Measurements from ENCODE around the gene C1R.

The C1R gene

DNA sequence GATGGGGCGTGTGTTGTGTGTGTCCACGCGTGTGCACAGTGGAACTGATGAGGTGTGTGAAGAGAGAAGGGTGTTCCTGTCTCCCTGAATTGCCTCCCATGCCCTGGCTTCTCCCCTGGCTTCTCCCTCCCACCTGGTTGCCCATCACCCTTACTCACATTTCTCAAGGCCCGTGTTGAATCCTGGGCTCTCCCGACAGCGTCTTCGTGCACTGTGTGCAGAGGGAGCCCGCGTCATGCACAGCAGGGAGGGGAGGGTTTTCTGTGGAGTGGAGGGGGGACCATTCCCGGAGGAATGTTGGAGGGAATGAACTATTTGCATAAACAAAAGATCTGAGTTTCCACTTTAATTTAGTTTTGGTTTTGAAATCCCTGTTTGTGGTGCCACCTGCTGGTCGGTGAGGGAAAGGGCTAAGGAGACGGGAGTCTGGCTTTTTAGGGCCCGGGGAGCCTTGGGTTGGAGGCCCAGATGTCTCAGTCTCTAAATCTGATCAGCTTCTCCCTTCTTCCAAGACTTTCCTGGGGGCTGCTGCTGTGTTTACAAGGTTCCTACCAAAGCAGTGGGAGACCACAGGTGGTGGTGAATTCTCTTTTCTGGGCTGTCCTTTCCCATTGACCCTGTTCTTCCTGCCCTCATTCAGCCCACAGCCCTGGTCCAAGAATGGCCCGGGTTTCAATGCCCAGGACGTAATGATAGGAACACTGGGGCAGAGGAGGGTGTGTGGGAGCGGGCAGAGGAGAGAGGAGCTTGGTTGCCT is at the start of gene C1R:
TSS of gene C1R (minus strand) at position 217 of the 757 bp plus-strand sequence. CDS start at position 160, 57 bp downstream.
- peak; percentile 57 for DNase-seq (ENCODE audit: low read depth)

DNA sequence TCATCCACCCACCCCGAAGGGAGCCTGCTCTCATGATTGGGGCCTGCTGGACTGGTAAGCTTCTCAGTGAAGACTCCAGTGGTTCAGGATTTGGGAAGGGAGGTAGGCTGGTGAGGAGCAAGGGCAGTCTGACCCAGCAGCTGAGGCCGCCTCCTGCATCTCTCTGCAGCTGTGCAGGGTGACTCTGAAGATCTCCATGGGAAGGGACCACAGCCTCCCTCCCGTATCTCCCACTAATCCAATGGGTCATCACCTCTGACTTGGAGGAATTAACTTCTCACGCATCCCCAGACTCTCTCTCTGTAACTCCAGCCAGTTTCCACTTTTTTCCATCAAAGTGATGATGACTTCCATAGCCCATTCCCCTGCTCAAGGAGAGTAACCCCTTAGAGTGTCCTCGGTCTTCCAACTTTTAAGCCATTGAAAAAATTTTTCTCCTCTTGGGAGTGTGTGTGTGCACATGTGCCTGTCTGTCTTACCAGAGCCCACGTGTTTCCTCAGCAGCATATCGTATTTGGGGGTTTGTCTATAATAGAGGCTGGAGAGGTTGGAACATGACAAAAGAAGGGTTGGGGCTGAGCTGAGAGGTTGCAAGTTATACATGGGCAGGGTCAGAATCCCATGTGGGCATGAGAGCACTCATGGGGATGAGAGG is 49.2 kb upstream of the C1R start:
- DNase-seq (ENCODE audit: low read depth): no peak

GRCh38 chr12:7139200-7139599 is 47.0 kb upstream of the C1R start:
- no peak for DNase-seq (ENCODE audit: low read depth)

DNA sequence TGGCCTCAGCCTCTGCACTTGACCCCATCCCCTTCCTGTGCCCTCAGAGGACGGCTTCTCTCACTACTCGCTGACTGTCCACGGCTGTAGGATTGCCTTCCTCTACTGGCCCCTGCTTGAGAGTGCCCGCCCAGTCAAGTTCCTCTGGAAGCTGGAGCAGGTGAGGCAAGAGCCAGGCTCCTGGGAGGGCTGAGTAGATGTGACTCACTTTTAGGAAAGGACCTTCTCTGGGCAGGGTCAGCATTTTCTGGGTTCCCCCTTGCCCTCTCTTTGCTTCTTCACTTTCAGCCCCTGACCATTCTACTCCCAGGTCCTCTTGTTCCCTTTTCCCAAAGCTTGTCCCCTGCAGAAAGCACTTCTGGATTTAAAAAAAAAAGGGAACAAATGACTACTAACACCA is 45.7 kb upstream of the C1R start:
- DNase-seq (ENCODE audit: low read depth): no peak

DNA sequence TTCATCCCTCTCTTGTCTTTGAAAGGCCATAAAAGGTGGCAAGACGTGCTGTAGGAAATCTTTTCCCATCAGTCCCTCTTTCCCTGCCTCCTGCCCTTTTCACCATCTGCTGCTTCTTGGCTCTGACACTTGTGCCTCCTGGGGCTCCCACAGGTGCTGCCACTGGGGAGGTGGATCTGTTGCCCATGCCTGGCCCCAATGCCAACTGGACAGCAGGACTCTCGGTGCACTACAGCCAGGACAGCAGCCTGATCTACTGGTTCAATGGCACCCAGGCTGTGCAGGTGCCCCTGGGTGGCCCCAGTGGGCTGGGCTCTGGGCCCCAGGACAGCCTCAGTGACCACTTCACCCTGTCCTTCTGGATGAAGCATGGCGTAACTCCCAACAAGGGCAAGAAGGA is 44.4 kb upstream of the C1R start:
- no peak for DNase-seq (ENCODE audit: low read depth)

DNA sequence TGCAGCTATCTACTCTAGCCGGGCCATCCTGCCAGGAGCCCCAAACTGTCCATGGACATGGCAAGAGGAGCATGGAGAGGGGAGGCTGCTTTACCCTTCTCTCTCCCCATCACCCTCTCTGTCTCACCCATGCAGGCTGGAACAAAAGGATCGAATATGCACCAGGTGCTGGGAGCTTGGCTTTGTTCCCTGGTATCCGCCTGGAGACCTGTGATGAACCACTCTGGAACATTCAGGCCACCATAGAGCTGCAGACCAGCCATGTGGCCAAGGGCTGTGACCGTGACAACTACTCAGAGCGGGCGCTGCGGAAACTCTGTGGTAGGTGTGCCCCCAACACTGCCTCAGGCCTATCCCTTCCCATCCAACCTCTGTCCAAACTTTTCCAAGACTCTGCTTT is 43.8 kb upstream of the C1R start:
- DNase-seq (ENCODE audit: low read depth): no peak

GRCh38 chr12:7134396-7135166 is 42.3 kb upstream of the C1R start:
- no peak for DNase-seq (ENCODE audit: low read depth)

DNA sequence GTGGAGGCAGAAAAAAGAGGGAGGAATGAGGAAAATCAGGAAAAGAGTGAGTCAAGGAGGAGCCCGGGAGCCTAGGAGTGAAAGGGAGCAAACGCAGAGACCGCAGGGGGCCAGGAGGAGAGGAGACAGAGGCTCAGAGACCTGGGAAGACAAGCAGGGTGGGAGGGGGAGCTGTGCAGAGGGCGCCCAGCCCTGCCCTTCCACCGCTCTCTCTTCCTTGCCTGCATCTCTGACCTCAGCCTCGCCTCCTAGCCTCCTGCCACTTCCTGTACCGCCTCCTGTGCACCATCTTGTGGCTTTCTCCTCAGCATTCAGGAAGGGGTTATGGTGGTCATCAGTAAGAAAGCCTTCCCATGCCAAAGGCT is 39.2 kb upstream of the C1R start:
- no peak for DNase-seq (ENCODE audit: low read depth)

- DNase-seq (ENCODE audit: low read depth): peak; percentile 29
Observed at GRCh38 chr12:7130701-7131501, 38.7 kb upstream of the C1R start.

DNA sequence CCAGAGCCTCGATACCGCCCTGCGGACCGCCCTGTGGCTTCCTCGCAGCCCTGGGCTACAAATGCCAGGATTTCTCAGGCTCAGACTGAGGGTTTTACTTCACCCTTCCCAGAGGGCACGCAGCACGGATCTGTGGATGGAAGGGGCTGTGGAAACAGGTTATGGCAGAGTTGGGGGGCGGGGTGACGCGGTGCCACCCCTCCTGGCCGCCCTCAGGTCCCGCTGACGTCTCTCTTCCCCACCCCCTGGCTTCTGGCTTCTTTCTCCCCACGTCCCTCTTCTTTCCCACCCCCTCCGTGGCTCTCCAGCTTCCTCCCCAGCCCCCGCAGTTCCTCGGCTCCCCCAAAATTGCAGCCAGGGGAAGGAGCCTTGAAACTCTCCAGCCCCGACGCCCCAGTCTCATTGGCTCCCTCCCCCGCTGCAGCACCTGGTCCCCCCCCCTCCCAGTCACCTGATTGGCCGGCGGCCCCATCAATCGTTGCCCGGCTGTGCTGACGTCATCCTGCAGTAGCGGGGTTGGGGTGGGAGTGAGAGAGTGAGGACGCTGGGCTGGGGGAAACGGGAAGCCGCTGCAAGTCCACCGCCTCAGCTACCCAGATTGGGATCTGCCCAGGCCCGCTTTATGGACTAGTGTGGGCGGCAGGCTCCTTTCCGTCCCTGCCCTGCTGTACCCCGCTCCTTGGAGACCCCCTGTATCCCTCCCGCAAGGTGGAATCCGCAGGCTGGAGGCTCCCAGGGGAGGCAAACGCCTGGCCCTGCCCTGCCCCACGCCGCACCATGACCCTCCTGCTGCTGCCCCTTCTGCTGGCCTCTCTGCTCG is 37.8 kb upstream of the C1R start, which contains the start of gene CLSTN3:
TSS of gene CLSTN3 (plus strand) at position 500 of the 820 bp plus-strand sequence. CDS start at position 778, 278 bp downstream.
- DNase-seq (ENCODE audit: low read depth): peak; percentile 79

GRCh38 chr12:7129287-7129871 is 37.1 kb upstream of the C1R start:
- no peak for DNase-seq (ENCODE audit: low read depth)

DNA sequence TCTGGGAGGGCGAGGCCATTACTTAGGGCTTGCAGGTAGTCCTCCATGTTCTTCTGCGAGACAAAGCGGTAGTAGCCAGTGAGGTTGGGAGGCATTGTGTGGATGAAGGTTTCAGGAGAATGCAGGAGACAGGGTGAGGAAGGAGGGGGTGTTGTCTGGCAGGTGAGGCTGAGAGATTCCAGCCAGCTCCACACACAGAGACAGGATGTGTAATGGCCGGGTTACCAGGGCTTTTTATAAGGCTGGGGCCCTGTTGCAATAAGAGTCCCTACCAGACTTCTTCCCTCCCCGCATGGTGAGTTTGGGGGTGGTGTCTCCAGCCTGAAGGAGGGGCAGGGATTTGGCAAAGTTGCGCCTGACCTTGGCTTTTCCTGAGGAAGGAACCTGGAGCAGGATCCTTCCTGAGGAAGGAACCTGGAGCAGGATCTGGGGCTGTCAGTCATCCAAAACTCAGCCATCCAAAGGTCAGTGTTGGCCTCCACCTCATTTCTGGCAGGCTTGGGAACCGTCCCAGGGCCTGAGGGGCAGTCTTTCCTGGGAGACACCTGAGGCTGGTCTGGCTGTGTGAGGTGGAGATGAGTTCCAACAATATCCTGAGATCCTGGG is 36.5 kb upstream of the C1R start, which contains the start of gene RBP5:
TSS of gene RBP5 (minus strand) at position 209 of the 606 bp plus-strand sequence. CDS start at position 95, 114 bp downstream.
- no peak for DNase-seq (ENCODE audit: low read depth)

- no peak for DNase-seq (ENCODE audit: low read depth)
Observed at GRCh38 chr12:7127916-7128626, 35.8 kb upstream of the C1R start.

GRCh38 chr12:7125632-7126227 is 33.5 kb upstream of the C1R start:
- no peak for DNase-seq (ENCODE audit: low read depth)

DNA sequence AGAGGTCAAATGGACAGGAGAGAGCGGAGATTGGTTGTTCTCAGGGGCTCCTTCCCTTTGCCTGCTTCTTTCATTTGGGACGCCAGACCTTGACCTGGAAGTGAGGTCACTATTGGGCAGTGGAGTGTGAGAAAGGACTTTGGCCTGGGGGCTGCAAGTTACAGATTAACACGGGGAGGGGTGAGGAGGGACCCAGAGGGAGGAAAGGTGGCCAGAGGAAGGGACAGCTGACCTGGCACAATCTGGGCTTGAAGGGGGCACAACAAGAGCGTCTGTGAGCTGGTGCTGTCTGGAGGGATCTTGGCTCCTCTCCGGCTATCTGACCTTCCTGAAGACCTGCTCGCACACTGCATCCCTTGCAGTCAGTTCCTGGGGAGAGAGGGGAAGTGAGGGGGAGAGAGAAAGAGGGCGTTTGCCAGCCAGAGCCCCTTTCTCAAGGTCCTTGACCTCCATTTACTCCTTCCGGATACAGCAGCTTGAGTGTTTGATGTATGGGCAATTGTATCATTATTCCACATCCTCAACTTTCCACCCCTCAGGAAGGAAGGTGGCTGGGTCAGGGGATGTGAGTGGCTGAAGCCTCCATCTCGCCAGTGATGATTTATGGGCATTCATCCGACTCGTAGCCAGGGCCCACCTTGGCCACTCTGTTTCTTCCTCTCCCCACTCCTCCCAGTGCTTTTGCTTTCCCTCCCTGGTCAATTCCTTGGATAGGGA is 31.7 kb upstream of the C1R start:
- DNase-seq (ENCODE audit: low read depth): no peak

- DNase-seq (ENCODE audit: low read depth): no peak
Observed at GRCh38 chr12:7122811-7123769, 30.8 kb upstream of the C1R start.

DNA sequence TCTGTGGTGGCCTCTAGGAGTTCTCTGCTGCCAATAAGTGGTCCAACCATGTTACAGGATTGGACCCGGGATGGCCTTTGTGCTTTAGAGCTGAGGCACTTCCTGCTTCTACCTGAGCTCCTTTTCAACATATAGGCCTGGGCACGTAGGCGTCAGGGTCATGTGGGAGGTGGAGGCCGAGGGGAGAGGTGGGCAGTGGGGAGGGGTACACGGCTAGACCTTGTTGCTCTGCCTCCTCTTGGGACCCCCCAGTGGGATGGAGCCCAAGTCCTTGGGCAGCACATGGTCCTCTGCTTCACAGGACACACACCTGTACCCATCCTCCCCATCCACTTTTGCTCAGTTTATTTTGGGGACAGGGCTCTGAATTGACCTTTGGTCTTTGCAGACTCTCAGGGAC is 29.1 kb upstream of the C1R start:
- no peak for DNase-seq (ENCODE audit: low read depth)
